ENCODE data around the gene PIR.

- TF ChIP-seq, protein P1, sequence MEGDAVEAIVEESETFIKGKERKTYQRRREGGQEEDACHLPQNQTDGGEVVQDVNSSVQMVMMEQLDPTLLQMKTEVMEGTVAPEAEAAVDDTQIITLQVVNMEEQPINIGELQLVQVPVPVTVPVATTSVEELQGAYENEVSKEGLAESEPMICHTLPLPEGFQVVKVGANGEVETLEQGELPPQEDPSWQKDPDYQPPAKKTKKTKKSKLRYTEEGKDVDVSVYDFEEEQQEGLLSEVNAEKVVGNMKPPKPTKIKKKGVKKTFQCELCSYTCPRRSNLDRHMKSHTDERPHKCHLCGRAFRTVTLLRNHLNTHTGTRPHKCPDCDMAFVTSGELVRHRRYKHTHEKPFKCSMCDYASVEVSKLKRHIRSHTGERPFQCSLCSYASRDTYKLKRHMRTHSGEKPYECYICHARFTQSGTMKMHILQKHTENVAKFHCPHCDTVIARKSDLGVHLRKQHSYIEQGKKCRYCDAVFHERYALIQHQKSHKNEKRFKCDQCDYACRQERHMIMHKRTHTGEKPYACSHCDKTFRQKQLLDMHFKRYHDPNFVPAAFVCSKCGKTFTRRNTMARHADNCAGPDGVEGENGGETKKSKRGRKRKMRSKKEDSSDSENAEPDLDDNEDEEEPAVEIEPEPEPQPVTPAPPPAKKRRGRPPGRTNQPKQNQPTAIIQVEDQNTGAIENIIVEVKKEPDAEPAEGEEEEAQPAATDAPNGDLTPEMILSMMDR (IDR thresholded peaks at IDR 0.05): no peak
- TF ChIP-seq POLR2A (IDR thresholded peaks at IDR 0.05): no peak
These were observed 149.0 kb downstream of the PIR start for GRCh38 chrX:15344106-15344505.
